ENCODE results near the gene PRR15L.

DNA sequence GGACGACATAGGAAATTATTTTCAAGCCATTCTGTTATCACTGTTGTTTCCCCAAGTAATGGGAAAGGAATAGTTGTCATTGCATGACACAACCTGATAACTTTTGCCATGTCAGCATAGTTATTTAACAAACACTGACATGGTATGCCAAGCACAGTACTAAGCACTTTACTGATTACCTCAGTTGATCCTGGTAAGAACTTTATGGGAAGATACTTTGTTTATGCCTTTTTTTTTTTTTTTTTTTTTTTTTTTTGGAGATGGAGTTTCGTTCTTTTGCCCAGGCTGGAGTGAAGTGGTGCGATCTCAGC lies 32.0 kb downstream of the PRR15L start:
- TF ChIP-seq CTCF (IDR thresholded peaks at IDR 0.05) (no peak), POLR2AphosphoS5 (IDR thresholded peaks at IDR 0.05) (no peak), POLR2A (IDR thresholded peaks at IDR 0.05) (no peak)

Measured in breast epithelium (tissue), 3 donors.